ENCODE results near the gene LMNA. TPM values are rescaled to one million over a fixed set of nuclear protein-coding genes. Genes with fewer than 3 reads are reported as not detected.

The LMNA gene
- total and polyA plus RNA-seq, 11 donors = 223 to 396 (median 273) TPM

DNA sequence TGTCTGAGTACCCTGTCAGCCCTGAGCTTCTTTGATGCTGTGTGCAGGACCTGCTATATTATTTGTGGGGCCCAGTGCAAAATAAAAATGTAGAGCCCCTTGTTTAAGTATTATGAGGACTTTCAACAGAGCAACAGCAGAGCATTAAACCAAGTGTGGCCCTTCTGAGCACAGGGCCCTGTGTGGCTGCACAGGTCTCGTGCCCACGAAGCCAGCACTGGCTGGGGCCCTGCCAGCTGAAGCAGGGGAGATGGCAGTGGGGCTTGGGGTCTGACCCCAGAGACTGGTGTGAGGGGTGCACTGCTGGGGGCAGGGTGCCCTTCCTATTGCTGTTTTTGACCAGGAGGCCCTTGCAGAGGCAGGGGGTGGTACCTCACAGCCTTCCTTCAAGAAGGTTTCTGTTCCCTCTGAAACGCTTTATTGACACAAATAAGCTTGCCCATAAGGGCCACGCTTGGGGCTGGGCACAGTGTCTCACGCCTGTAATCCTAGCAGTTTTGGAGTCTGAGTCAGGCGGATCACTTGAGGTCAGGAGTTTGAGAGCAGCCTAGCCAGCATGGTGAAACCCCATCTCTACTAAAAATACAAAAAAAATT, 36.7 kb downstream of the LMNA start:
- Histone ChIP-seq H3K27me3 (peaks cover 0 to 28% (median 5%) of the 10 kb centered on the region in 9 donors), H3K9me3 (no peaks in the 10 kb centered on the region), H3K27ac (peak overlapping the region in 1 of 12 donors; percentile 79), H3K4me3 (no peak overlapping the region), H3K4me1 (peaks cover 2 to 75% (median 8%) of the 10 kb centered on the region in 12 donors), H3K36me3 (no peaks in the 10 kb centered on the region)
- no peak for TF ChIP-seq POLR2A (IDR thresholded peaks at IDR 0.05)
- TF ChIP-seq, protein P1, sequence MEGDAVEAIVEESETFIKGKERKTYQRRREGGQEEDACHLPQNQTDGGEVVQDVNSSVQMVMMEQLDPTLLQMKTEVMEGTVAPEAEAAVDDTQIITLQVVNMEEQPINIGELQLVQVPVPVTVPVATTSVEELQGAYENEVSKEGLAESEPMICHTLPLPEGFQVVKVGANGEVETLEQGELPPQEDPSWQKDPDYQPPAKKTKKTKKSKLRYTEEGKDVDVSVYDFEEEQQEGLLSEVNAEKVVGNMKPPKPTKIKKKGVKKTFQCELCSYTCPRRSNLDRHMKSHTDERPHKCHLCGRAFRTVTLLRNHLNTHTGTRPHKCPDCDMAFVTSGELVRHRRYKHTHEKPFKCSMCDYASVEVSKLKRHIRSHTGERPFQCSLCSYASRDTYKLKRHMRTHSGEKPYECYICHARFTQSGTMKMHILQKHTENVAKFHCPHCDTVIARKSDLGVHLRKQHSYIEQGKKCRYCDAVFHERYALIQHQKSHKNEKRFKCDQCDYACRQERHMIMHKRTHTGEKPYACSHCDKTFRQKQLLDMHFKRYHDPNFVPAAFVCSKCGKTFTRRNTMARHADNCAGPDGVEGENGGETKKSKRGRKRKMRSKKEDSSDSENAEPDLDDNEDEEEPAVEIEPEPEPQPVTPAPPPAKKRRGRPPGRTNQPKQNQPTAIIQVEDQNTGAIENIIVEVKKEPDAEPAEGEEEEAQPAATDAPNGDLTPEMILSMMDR (IDR thresholded peaks at IDR 0.05) = no peak
- 62 to 93% (median 85%) methylated on average over 5 to 6 of the region's 6 CpGs for whole genome bisulfite sequencing, 4 donors
- DNase-seq (peak in 1 of 5 donors; percentile 43), ATAC-seq (peak in 1 of 4 donors; percentile 34)
- intact Hi-C loops (cut with DNase I) = no loop called here

DNA sequence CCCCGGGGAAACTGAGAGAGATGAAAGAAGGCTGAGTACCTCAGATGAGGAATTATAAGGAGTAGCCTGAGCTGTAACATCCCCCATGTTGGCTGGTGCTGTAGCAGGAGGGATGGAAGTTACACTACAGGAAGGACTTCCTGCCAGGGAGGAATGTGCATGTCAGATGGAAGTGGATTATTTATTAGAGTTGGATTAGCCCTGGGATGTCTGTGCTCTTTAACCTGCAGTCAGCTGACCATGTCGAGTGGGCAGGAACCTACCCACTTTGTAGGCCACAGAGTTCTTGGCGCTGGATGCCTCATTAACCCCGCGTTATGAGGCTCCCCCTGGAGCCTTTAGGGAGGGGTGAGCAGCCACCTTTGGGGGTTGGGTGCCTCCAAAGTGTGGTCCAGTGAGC, 38.1 kb downstream of the LMNA start:
- DNase-seq (no peak), ATAC-seq (no peak)
- WGBS, 4 donors = 53 to 75% (median 64%) methylated on average over 5 of the region's 5 CpGs

DNA sequence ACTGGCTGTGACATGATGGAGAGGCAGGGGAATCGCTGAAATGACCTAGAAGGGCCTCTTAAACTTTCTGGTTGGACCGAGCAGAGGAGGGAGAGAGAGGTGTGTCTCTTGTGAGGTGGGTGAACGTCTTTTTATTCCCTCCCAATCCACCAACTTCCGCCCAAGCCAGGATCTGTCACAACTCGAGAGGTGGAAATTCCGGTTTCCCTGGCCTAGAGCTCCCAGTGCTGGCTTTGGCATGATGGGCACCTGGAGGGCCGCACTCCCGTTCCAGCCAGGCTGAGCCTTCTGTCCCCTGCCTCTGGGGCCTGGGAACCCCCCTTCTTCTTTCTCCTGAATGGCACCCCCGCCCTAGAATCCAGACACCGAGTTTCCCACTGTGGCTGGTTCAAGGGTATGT, 38.9 kb downstream of the LMNA start, which contains the start of gene SEMA4A:
Gene SEMA4A (plus strand): TSS at position 224 of the 400 bp plus-strand sequence. CDS start 994 bp downstream, outside the sequence.
- Histone ChIP-seq H3K27ac (peak within 1 kb of the TSS in 1 of 12 donors; percentile 81), H3K4me3 (peak within 1 kb of the TSS in 3 of 12 donors; percentile 19 to 56 (median 23)), H3K27me3 (peaks cover 0 to 28% (median 5%) of the 10 kb centered on the region in 9 donors), H3K9me3 (no peaks in the 10 kb centered on the region), H3K36me3 (no peaks in the 10 kb centered on the region), H3K4me1 (peaks cover 0 to 59% (median 0%) of the 10 kb centered on the region in 12 donors)
- WGBS, 4 donors = 87 to 96% (median 89%) methylated on average over 10 of the region's 10 CpGs
- ATAC-seq = no peak
- TF ChIP-seq, protein P1 (IDR thresholded peaks at IDR 0.05) = no peak
- TF ChIP-seq POLR2A (IDR thresholded peaks at IDR 0.05) = no peak
- intact Hi-C loops (cut with DNase I) = no loop called here
- no peak for DNase-seq

More for the DNA sequence above, 38.1 kb downstream of the LMNA start:
- Histone ChIP-seq H3K27me3 (peaks cover 0 to 28% (median 5%) of the 10 kb centered on the region in 9 donors), H3K36me3 (no peaks in the 10 kb centered on the region), H3K4me3 (no peak overlapping the region), H3K27ac (no peak overlapping the region), H3K4me1 (peaks cover 0 to 66% (median 0%) of the 10 kb centered on the region in 12 donors), H3K9me3 (no peaks in the 10 kb centered on the region)
- TF ChIP-seq, protein P1 (IDR thresholded peaks at IDR 0.05) = no peak
- no peak for TF ChIP-seq POLR2A (IDR thresholded peaks at IDR 0.05)
- intact Hi-C loops (cut with DNase I) = no loop called here

DNA sequence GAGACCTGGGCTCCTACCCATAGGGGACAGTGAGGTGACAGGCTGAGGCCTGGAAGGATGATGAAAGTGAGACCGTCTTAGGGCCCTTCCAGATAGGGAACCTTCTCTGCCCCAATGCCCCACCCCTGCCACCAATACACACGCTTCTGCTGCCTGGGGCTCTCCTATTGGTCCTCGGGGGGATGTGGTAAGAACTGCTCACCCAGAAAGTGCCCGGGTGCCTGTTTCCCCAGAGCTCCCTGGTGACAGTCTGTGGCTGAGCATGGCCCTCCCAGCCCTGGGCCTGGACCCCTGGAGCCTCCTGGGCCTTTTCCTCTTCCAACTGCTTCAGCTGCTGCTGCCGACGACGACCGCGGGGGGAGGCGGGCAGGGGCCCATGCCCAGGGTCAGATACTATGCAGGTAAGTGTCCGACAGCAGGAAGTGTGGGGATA, 39.8 kb downstream of the LMNA start:
- Histone ChIP-seq H3K4me1 (peaks cover 0 to 49% (median 0%) of the 10 kb centered on the region in 12 donors), H3K27me3 (peaks cover 0 to 28% (median 5%) of the 10 kb centered on the region in 9 donors), H3K4me3 (peak overlapping the region in 3 of 12 donors; percentile 19 to 56 (median 23)), H3K36me3 (no peaks in the 10 kb centered on the region), H3K27ac (peak overlapping the region in 1 of 12 donors; percentile 81), H3K9me3 (no peaks in the 10 kb centered on the region)
- 72 to 79% (median 76%) methylated on average over 11 of the region's 11 CpGs for WGBS, 4 donors
- peak in 3 of 4 donors; percentile 62 to 74 (median 63) for ATAC-seq
- peak in 1 of 5 donors; percentile 66 for DNase-seq
- intact Hi-C loops (cut with DNase I) = no loop called here
- TF ChIP-seq, protein P1 (IDR thresholded peaks at IDR 0.05) = no peak
- TF ChIP-seq POLR2A (IDR thresholded peaks at IDR 0.05) = no peak
